Neural cell (in vitro differentiated cells): ENCODE data around the gene ZNRF2. TPM values are rescaled to one million over a fixed set of nuclear protein-coding genes. Genes with fewer than 3 reads are reported as not detected.

Experiments used
- H2AFZ ChIP-seq: fragments of 200-600, 300-800 bp; sonication (generic), shearing (Covaris generic); 2 replicates; pipeline ENCODE4 v1.6.0; 2014; ENCODE audit warnings: low read depth, mild to moderate bottlenecking, antibody characterized with exemption, low read length, moderate library complexity
- H3F3A ChIP-seq: fragments of 200-600 bp; shearing (Covaris generic); 2 replicates; pipeline ENCODE4 v1.6.1; 2016; ENCODE audit warnings: mild to moderate bottlenecking, moderate library complexity, mixed read lengths, antibody characterized with exemption, low read length; ENCODE audit not compliant: insufficient read depth, poor library complexity, severe bottlenecking
- H3K27ac ChIP-seq: fragments of 200-600, 300-800 bp; sonication (generic), shearing (Covaris generic); 2 replicates; pipeline ENCODE4 v1.5.1; 2014; ENCODE audit warnings: mild to moderate bottlenecking, low read length, moderate library complexity
- H3K27me3 ChIP-seq: fragments of 300-800, 200-600 bp; sonication (generic), shearing (Covaris generic); 2 replicates; pipeline ENCODE4 v1.6.0; 2014; ENCODE audit warnings: mild to moderate bottlenecking, low read depth, low read length, moderate library complexity; ENCODE audit not compliant: insufficient read depth
- H3K36me3 ChIP-seq: fragments of 300-800, 200-600 bp; sonication (generic), shearing (Covaris generic); 2 replicates; pipeline ENCODE4 v1.5.1; 2014; ENCODE audit warnings: mild to moderate bottlenecking, antibody characterized with exemption, low read length, moderate library complexity; ENCODE audit not compliant: insufficient read depth
- H3K4me2 ChIP-seq: fragments of 300-800, 200-600 bp; sonication (generic), shearing (Covaris generic); 2 replicates; pipeline ENCODE4 v1.6.0; 2014; ENCODE audit warnings: mild to moderate bottlenecking, low read length
- H3K4me3 ChIP-seq: fragments of 300-800, 200-600 bp; sonication (generic), shearing (Covaris generic); 2 replicates; pipeline ENCODE4 v1.5.1; 2014; ENCODE audit warnings: mild to moderate bottlenecking, low read length, moderate library complexity
- H3K79me2 ChIP-seq: fragments of 200-600 bp; shearing (Covaris generic); replicated peaks from 2 replicates; pipeline ENCODE4 v1.6.0; 2014; ENCODE audit warnings: mild to moderate bottlenecking, low read length, moderate library complexity; ENCODE audit not compliant: insufficient read depth
- H3K9ac ChIP-seq: fragments of 300-800, 200-600 bp; sonication (generic), shearing (Covaris generic); 2 replicates; pipeline ENCODE4 v1.6.1; 2016; ENCODE audit warnings: mild to moderate bottlenecking, low read length, mixed read lengths
- H3K9me2 ChIP-seq: fragments of 200-600 bp; shearing (Covaris generic); 2 replicates; pipeline ENCODE4 v1.6.1; 2016; ENCODE audit warnings: mild to moderate bottlenecking, low read length, mixed read lengths; ENCODE audit not compliant: insufficient read depth
- H3K9me3 ChIP-seq: fragments of 200-600, 300-800 bp; sonication (generic), shearing (Covaris generic); 2 replicates; pipeline ENCODE4 v1.6.1; 2016; ENCODE audit warnings: mild to moderate bottlenecking, mixed run types, low read length, moderate library complexity, mixed read lengths
- H4K20me1 ChIP-seq: fragments of 200-600 bp; shearing (Covaris generic); 2 replicates; pipeline ENCODE4 v1.6.1; 2016; ENCODE audit warnings: mild to moderate bottlenecking, mixed run types; ENCODE audit not compliant: insufficient read depth
- EP300 ChIP-seq: fragments of 450-650 bp; conservative IDR thresholded peaks from 2 replicates; pipeline ENCODE4 v1.6.1; 2014; ENCODE audit warnings: antibody characterized with exemption, mild to moderate bottlenecking, moderate library complexity; ENCODE audit not compliant: poor library complexity, severe bottlenecking
- EZH2 ChIP-seq: fragments of 200-600, 300-800 bp; shearing (Covaris generic), sonication (generic); IDR thresholded peaks from 2 replicates; pipeline ENCODE4 v1.6.1; 2014; ENCODE audit warnings: antibody characterized with exemption, low read length, borderline replicate concordance, mild to moderate bottlenecking; ENCODE audit not compliant: insufficient read depth, poor library complexity, severe bottlenecking
- MXI1 ChIP-seq: fragments of 450-650 bp; conservative IDR thresholded peaks from 2 replicates; pipeline ENCODE4 v1.6.1; 2014; ENCODE audit warnings: antibody characterized with exemption, mild to moderate bottlenecking; ENCODE audit not compliant: poor library complexity, severe bottlenecking
- POLR2AphosphoS5 ChIP-seq: IDR thresholded peaks from 2 replicates; pipeline ENCODE4 v1.6.1; 2012
- RAD21 ChIP-seq: fragments of 450-650 bp; conservative IDR thresholded peaks from 2 replicates; pipeline ENCODE4 v1.6.1; 2014; ENCODE audit warnings: antibody characterized with exemption, mild to moderate bottlenecking, moderate library complexity
- REST ChIP-seq: IDR thresholded peaks from 2 replicates; pipeline ENCODE4 v1.6.1; 2012; ENCODE audit warnings: borderline replicate concordance
- SMC3 ChIP-seq: fragments of 450-650 bp; conservative IDR thresholded peaks from 2 replicates; pipeline ENCODE4 v1.6.1; 2014; ENCODE audit warnings: antibody characterized with exemption, mild to moderate bottlenecking, moderate library complexity; ENCODE audit not compliant: poor library complexity
- TAF1 ChIP-seq: IDR thresholded peaks from 2 replicates; pipeline ENCODE4 v1.6.1; 2012; ENCODE audit warnings: low read depth
- polyA plus RNA-seq: library from polyadenylated mRNA; depleted of rRNA; stranded (reverse); fragments of >200 nt; gene quantifications from 2 replicates; pipeline ENCODE4 v1.2.3, GENCODE V29; 2014
- TF ChIP-seq, protein P1 (sequence below): fragments of 450-650 bp; IDR thresholded peaks from 2 replicates; pipeline ENCODE4 v1.5.1; 2014; ENCODE audit warnings: antibody characterized with exemption, mild to moderate bottlenecking, moderate library complexity; ENCODE audit not compliant: poor library complexity, severe bottlenecking

ZNRF2 gene
- polyA plus RNA-seq, 1 donor from 2014 or later, result 12.2 TPM

DNA sequence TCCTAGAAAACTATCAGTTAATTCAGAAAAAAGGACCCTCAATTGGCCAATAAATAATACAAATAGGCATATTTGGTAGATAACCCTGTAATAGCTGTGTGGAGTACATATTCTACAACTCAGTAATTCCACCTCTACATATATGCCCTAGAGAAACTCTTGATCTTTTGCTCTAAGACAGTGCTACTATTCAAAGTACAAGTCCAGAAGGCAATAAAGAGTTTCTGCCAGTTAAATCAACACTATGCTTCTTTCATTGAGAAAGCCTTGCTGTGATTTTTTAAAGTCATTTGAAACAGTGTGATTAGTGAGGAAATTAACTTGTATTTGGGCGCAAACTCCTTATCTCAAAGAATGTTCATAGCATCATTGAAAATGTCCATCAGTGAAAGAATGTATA is 75.6 kb downstream of the ZNRF2 start:
- H3F3A ChIP-seq, result no peaks in the 10 kb centered on the region
- TF ChIP-seq RAD21 (no peak), TAF1 (no peak), EZH2 (no peak), MXI1 (no peak), SMC3 (no peak), EP300 (no peak), REST (no peak), POLR2AphosphoS5 (no peak)
- TF ChIP-seq, protein P1, sequence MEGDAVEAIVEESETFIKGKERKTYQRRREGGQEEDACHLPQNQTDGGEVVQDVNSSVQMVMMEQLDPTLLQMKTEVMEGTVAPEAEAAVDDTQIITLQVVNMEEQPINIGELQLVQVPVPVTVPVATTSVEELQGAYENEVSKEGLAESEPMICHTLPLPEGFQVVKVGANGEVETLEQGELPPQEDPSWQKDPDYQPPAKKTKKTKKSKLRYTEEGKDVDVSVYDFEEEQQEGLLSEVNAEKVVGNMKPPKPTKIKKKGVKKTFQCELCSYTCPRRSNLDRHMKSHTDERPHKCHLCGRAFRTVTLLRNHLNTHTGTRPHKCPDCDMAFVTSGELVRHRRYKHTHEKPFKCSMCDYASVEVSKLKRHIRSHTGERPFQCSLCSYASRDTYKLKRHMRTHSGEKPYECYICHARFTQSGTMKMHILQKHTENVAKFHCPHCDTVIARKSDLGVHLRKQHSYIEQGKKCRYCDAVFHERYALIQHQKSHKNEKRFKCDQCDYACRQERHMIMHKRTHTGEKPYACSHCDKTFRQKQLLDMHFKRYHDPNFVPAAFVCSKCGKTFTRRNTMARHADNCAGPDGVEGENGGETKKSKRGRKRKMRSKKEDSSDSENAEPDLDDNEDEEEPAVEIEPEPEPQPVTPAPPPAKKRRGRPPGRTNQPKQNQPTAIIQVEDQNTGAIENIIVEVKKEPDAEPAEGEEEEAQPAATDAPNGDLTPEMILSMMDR, result no peak
- no peaks in the 10 kb centered on the region for H3K9me2 ChIP-seq

DNA sequence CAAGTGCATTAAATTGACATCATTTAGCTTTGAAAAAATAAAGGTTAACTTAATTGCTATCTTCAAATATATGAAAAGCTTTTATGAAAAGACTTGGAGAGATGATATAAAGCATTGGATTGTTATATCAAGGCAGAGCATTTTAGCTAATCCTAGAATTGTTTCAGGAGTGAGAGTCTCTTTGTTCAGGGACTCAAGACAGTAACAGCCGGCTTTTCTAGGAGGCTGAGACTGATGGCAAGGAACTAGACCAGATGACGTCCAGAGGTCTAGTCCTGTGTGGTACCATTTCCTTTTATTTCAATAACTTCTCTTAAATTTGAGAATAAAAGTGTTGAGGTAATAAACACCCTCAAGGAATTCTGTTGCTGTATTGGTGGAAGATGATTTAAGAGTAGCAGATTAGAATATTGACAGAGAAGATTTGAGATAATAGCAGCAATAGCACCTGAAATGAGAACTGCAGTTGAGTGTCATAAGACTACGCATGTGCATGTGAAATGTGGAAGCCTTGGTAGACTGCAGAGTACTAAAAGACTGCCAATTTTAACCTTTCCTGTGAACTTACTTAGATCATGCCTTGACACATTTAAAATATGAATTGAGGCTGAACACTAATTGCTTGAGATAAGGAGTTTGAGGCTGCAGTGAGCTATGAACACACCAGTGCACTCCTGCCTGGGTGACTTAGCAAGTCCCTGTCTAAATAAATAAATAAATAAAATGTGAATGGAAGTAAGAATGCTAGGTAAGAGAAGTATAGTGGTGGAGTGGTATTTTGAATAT is 79.6 kb downstream of the ZNRF2 start:
- Histone ChIP-seq H3K9me3 (no peaks in the 10 kb centered on the region), H3K4me2 (no peak overlapping the region), H3K27me3 (no peaks in the 10 kb centered on the region), H3K9me2 (no peaks in the 10 kb centered on the region), H3K36me3 (no peaks in the 10 kb centered on the region), H4K20me1 (no peaks in the 10 kb centered on the region), H3K4me3 (no peak overlapping the region), H2AFZ (no peak overlapping the region), H3K79me2 (no peaks in the 10 kb centered on the region), H3K9ac (no peak overlapping the region), H3K27ac (no peak overlapping the region), H3F3A (no peaks in the 10 kb centered on the region)
- TF ChIP-seq EZH2, result no peak

More for the DNA sequence above, 75.6 kb downstream of the ZNRF2 start:
- Histone ChIP-seq H3K79me2 (peaks cover 3% of the 10 kb centered on the region), H3K4me2 (no peak overlapping the region), H2AFZ (no peak overlapping the region), H3K9ac (no peak overlapping the region), H3K27me3 (no peaks in the 10 kb centered on the region), H3K36me3 (no peaks in the 10 kb centered on the region), H3K9me3 (no peaks in the 10 kb centered on the region), H3K27ac (no peak overlapping the region), H3K4me3 (no peak overlapping the region), H4K20me1 (no peaks in the 10 kb centered on the region)
